ENCODE measurements around the gene RUNX2. TPM values are rescaled to one million over a fixed set of nuclear protein-coding genes. Genes with fewer than 3 reads are reported as not detected.
A peak's percentile ranks its signal among the peaks of the same experiment; 100 is the strongest.

The RUNX2 gene
- total RNA-seq, 1 experiment from 2014 or later = 3.8 TPM

- POLR2A ChIA-PET (ENCODE audit: unreplicated experiment) = no interaction called here
- Histone ChIP-seq H2AFZ (ENCODE audit: low read length) (no peak overlapping the region), H3K79me2 (ENCODE audit: low read length) (0 out of 2 replicates have a peak, but pooled peaks cover 4% of the 10 kb centered on the region), H3K9me3 (ENCODE audit: low read length) (no peaks in the 10 kb centered on the region), H3K4me2 (ENCODE audit: low read length) (peak overlapping the region; percentile 42), H3K9me2 (replicated peaks; ENCODE audit: low read length) (no peaks in the 10 kb centered on the region), H3K4me3 (ENCODE audit: low read length) (no peak overlapping the region; the same call in 1 of the 2 replicates), H3K36me3 (ENCODE audit: low read depth, low read length) (peaks cover 14% of the 10 kb centered on the region), H3K27ac (ENCODE audit: low read length) (peak overlapping the region; percentile 94), H3F3A (ENCODE audit: low read length, unreplicated experiment) (no peaks in the 10 kb centered on the region), H3K4me1 (ENCODE audit: insufficient read depth, low read length) (peaks cover 41% of the 10 kb centered on the region), H3K27me3 (ENCODE audit: low read length) (no peaks in the 10 kb centered on the region), H4K20me1 (ENCODE audit: low read length) (no peaks in the 10 kb centered on the region), H3K9ac (ENCODE audit: low read length) (peak overlapping the region; percentile 15)
- ATAC-seq (peak; percentile 77), DNase-seq (peak; percentile 63)
- BruUV-seq (replicated peaks) = no TSS peak
- TF ChIP-seq CTCF (conservative IDR thresholded peaks at IDR 0.05; ENCODE audit: low read depth, low read length) = no peak
- no peak for TF ChIP-seq EZH2 (IDR thresholded peaks at IDR 0.05; ENCODE audit: low read length, unreplicated experiment)
- no peak for TF ChIP-seq EZH2phosphoT487 (IDR thresholded peaks at IDR 0.05; ENCODE audit: borderline replicate concordance, low read length)
- intact Hi-C loops (cut with micrococcal nuclease) = loop anchor here (5.0 to 10.0 kb wide), 2 partner anchors 68 to 100 kb away; no protein-coding TSS in a partner anchor
- CTCF ChIA-PET = no interaction called here
Observed at GRCh38 chr6:45504947-45505346, 176.8 kb downstream of the RUNX2 start.

- intact Hi-C loops (cut with micrococcal nuclease) = loop anchor here (5.0 to 10.0 kb wide), 2 partner anchors 68 to 99 kb away; no protein-coding TSS in a partner anchor
- H3K9ac ChIP-seq (ENCODE audit: low read length) = peak overlapping the region; percentile 15
- H3K36me3 ChIP-seq (ENCODE audit: low read depth, low read length) = peaks cover 14% of the 10 kb centered on the region
- ChIA-PET POLR2A (ENCODE audit: unreplicated experiment) (no interaction called here), CTCF (no interaction called here)
- BruUV-seq (replicated peaks) = no TSS peak
- H3F3A ChIP-seq (ENCODE audit: low read length, unreplicated experiment) = no peaks in the 10 kb centered on the region
- H3K9me3 ChIP-seq (ENCODE audit: low read length) = no peaks in the 10 kb centered on the region
- H3K27me3 ChIP-seq (ENCODE audit: low read length) = no peaks in the 10 kb centered on the region
- ATAC-seq (no peak), DNase-seq (no peak)
- peaks cover 41% of the 10 kb centered on the region for H3K4me1 ChIP-seq (ENCODE audit: insufficient read depth, low read length)
- peak overlapping the region; percentile 42 for H3K4me2 ChIP-seq (ENCODE audit: low read length)
- no peaks in the 10 kb centered on the region for H3K9me2 ChIP-seq (replicated peaks; ENCODE audit: low read length)
- peak overlapping the region; percentile 94 for H3K27ac ChIP-seq (ENCODE audit: low read length)
- H3K4me3 ChIP-seq (ENCODE audit: low read length) = no peak overlapping the region
- 0 out of 2 replicates have a peak, but pooled peaks cover 4% of the 10 kb centered on the region for H3K79me2 ChIP-seq (ENCODE audit: low read length)
- TF ChIP-seq CTCF (conservative IDR thresholded peaks at IDR 0.05; ENCODE audit: low read depth, low read length) = no peak
- H2AFZ ChIP-seq (ENCODE audit: low read length) = no peak overlapping the region
- H4K20me1 ChIP-seq (ENCODE audit: low read length) = no peaks in the 10 kb centered on the region
Observed at GRCh38 chr6:45505470-45505869, 177.3 kb downstream of the RUNX2 start.

- ChIA-PET CTCF (no interaction called here), POLR2A (ENCODE audit: unreplicated experiment) (no interaction called here)
- Histone ChIP-seq H3K4me2 (ENCODE audit: low read length) (peak overlapping the region; percentile 21; the same call in 1 of the 2 replicates), H3K9me3 (ENCODE audit: low read length) (no peaks in the 10 kb centered on the region), H3K9me2 (replicated peaks; ENCODE audit: low read length) (no peaks in the 10 kb centered on the region), H2AFZ (ENCODE audit: low read length) (no peak overlapping the region), H3K4me1 (ENCODE audit: insufficient read depth, low read length) (peaks cover 41% of the 10 kb centered on the region), H3K27me3 (ENCODE audit: low read length) (no peaks in the 10 kb centered on the region), H3K4me3 (ENCODE audit: low read length) (no peak overlapping the region), H3K27ac (ENCODE audit: low read length) (peak overlapping the region; percentile 94), H3F3A (ENCODE audit: low read length, unreplicated experiment) (no peaks in the 10 kb centered on the region), H3K9ac (ENCODE audit: low read length) (peak overlapping the region; percentile 68), H3K79me2 (ENCODE audit: low read length) (0 out of 2 replicates have a peak, but pooled peaks cover 4% of the 10 kb centered on the region), H4K20me1 (ENCODE audit: low read length) (no peaks in the 10 kb centered on the region), H3K36me3 (ENCODE audit: low read depth, low read length) (peaks cover 14% of the 10 kb centered on the region)
- peak; percentile 52 for ATAC-seq
- intact Hi-C loops (cut with micrococcal nuclease) = loop anchor here (5.0 to 10.0 kb wide), 2 partner anchors 70 to 98 kb away; no protein-coding TSS in a partner anchor
- no TSS peak for BruUV-seq (replicated peaks)
- peak; percentile 74 for DNase-seq
- TF ChIP-seq EZH2 (IDR thresholded peaks at IDR 0.05; ENCODE audit: low read length, unreplicated experiment) (no peak), EZH2phosphoT487 (IDR thresholded peaks at IDR 0.05; ENCODE audit: borderline replicate concordance, low read length) (no peak), CTCF (conservative IDR thresholded peaks at IDR 0.05; ENCODE audit: low read depth, low read length) (no peak)
Observed at GRCh38 chr6:45507186-45507585, 179.1 kb downstream of the RUNX2 start.

All from PC-3 (cell line).